Activated CD4-positive, alpha-beta T cell treated with anti-CD3 and anti-CD28 coated beads for 48 hours (primary cell): ENCODE data around the gene SDCCAG8.

ENCODE experiments used
- DNase-seq: peaks from one replicate; pipeline ENCODE4 v3.0.0-alpha.2; 2020

Gene SDCCAG8

GRCh38 chr1:243341074-243341473 is 85.2 kb downstream of the SDCCAG8 start:
- no peak for DNase-seq

GRCh38 chr1:243343970-243344937 is 88.4 kb downstream of the SDCCAG8 start:
- DNase-seq: no peak

- no peak for DNase-seq
Observed at GRCh38 chr1:243345205-243345604, 89.4 kb downstream of the SDCCAG8 start.

GRCh38 chr1:243346016-243346415 is 90.2 kb downstream of the SDCCAG8 start:
- no peak for DNase-seq

GRCh38 chr1:243346468-243346867 is 90.6 kb downstream of the SDCCAG8 start:
- DNase-seq: no peak

- no peak for DNase-seq
Observed at GRCh38 chr1:243348331-243348730, 92.5 kb downstream of the SDCCAG8 start.

- no peak for DNase-seq
Observed at GRCh38 chr1:243349128-243349527, 93.3 kb downstream of the SDCCAG8 start.

GRCh38 chr1:243351337-243351736 is 95.5 kb downstream of the SDCCAG8 start:
- DNase-seq: no peak

- DNase-seq: no peak
Observed at GRCh38 chr1:243354511-243355153, 98.8 kb downstream of the SDCCAG8 start.

GRCh38 chr1:243363832-243364231 is 108.0 kb downstream of the SDCCAG8 start:
- no peak for DNase-seq

- DNase-seq: no peak
Observed at GRCh38 chr1:243364330-243364729, 108.5 kb downstream of the SDCCAG8 start.

- DNase-seq: no peak
Observed at GRCh38 chr1:243364866-243365265, 109.0 kb downstream of the SDCCAG8 start.

GRCh38 chr1:243367314-243367713 is 111.5 kb downstream of the SDCCAG8 start:
- DNase-seq: no peak

- DNase-seq: no peak
Observed at GRCh38 chr1:243374412-243374811, 118.6 kb downstream of the SDCCAG8 start.

- no peak for DNase-seq
Observed at GRCh38 chr1:243375596-243375995, 119.8 kb downstream of the SDCCAG8 start.

GRCh38 chr1:243378669-243379068 is 122.8 kb downstream of the SDCCAG8 start:
- DNase-seq: no peak

GRCh38 chr1:243379208-243379607 is 123.4 kb downstream of the SDCCAG8 start:
- DNase-seq: no peak

- DNase-seq: no peak
Observed at GRCh38 chr1:243379706-243380105, 123.9 kb downstream of the SDCCAG8 start.

- DNase-seq: no peak
Observed at GRCh38 chr1:243388276-243388675, 132.4 kb downstream of the SDCCAG8 start.

- peak; percentile 31 for DNase-seq
Observed at GRCh38 chr1:243390162-243390791, 134.4 kb downstream of the SDCCAG8 start.

- no peak for DNase-seq
Observed at GRCh38 chr1:243391355-243391754, 135.5 kb downstream of the SDCCAG8 start.

GRCh38 chr1:243393096-243393495 is 137.3 kb downstream of the SDCCAG8 start:
- no peak for DNase-seq

- no peak for DNase-seq
Observed at GRCh38 chr1:243394066-243394465, 138.2 kb downstream of the SDCCAG8 start.
